Activated T-helper 17 cell treated with anti-CD3 and anti-CD28 coated beads, Interleukin-2, amount 50 U/mL, for 72 hours (primary cell): ENCODE results near the gene ARL11. TPM values are rescaled to one million over a fixed set of nuclear protein-coding genes. Genes with fewer than 3 reads are reported as not detected.

Experiments used
- ATAC-seq: fragments of 150-1000 bp; cut with Tn5 transposase; replicated peaks from 2 replicates; pipeline ENCODE4 v1.10.0; 2021; ENCODE audit warnings: mild to moderate bottlenecking, moderate library complexity
- H3K27ac Mint-ChIP-seq: one replicate; pipeline ENCODE4 v1.8.0; 2022; ENCODE audit warnings: mixed read lengths
- H3K27me3 Mint-ChIP-seq: one replicate; pipeline ENCODE4 v1.8.0; 2022; ENCODE audit warnings: mixed read lengths
- H3K36me3 Mint-ChIP-seq: one replicate; pipeline ENCODE4 v1.8.0; 2022; ENCODE audit warnings: low read depth, mild to moderate bottlenecking, mixed read lengths
- H3K4me1 Mint-ChIP-seq: one replicate; pipeline ENCODE4 v1.8.0; 2022; ENCODE audit warnings: mixed read lengths
- H3K4me3 Mint-ChIP-seq: one replicate; pipeline ENCODE4 v1.8.0; 2022; ENCODE audit warnings: mild to moderate bottlenecking, mixed read lengths
- H3K9me3 Mint-ChIP-seq: one replicate; pipeline ENCODE4 v1.8.0; 2022; ENCODE audit warnings: mixed read lengths
- total RNA-seq, 2 donors: library from RNA; stranded (reverse); gene quantifications; one replicate each; pipeline ENCODE4 v1.2.3, GENCODE V29; 2022

The ARL11 gene
- total RNA-seq, 2 donors from 2014 or later = 0.89 to 1.0 TPM

DNA sequence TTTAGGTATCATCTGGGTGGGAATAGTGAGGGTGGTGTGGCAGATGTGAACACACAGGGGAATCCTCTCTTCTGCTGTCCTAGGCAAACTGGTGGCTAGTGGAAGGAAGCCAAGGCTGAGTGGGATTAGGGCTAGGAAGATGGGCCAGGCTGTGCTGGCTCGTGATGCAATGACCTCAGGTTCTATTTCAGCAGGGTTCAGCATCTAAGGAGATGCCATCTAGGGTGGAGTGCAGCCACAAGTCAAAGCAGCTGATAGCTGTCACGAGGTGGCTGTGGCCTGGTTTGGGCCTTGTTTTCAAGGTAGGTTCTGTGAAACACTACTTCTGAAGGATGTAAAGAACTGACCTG lies 21.6 kb downstream of the ARL11 start:
- no peaks in the 10 kb centered on the region for H3K36me3 Mint-ChIP-seq
- peaks cover 5% of the 10 kb centered on the region for H3K4me1 Mint-ChIP-seq
- H3K9me3 Mint-ChIP-seq = no peaks in the 10 kb centered on the region
- ATAC-seq = no peak
- no peak overlapping the region for H3K27ac Mint-ChIP-seq
- H3K4me3 Mint-ChIP-seq = no peak overlapping the region
- no peaks in the 10 kb centered on the region for H3K27me3 Mint-ChIP-seq

DNA sequence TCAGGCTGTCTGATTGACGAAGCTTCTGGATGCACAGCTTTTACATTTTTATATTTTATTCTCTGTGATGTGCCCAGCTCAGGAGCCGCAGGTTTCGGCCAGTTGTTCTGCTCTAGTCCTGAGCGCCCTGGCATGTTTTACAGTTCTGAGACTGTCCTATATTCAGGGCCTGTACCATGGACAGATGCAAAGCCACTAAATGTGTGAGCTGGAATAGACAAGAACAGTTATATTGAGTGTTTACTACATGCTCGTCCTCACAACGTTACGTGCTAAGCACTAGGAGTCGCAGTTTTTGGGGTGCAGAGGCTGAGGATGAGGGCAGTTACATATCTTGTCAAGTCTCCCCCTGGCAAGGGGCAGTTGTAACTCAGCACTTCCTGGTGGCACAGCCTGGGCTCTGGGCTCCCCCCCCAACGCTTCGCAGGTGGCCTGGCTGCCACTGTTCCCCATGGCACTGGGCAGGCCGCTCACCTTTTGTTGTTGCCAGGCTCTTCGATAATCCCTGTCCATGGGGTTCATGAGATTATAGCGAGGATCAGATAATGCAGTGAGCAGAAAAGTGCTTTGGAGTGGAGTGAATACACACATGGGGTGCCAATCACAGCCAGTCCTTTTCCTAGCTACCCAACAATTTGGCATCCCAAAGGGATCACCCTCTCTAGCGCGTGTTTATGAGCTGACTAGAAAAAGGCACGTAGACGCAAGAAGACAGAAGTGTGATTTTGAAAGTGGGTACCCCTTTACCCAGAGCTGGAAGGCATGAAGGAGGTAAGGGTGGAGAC lies 23.5 kb downstream of the ARL11 start:
- Mint-ChIP-seq H3K27me3 (no peaks in the 10 kb centered on the region), H3K4me3 (no peak overlapping the region), H3K27ac (no peak overlapping the region), H3K36me3 (no peaks in the 10 kb centered on the region), H3K4me1 (no peaks in the 10 kb centered on the region), H3K9me3 (no peaks in the 10 kb centered on the region)
- no peak for ATAC-seq

DNA sequence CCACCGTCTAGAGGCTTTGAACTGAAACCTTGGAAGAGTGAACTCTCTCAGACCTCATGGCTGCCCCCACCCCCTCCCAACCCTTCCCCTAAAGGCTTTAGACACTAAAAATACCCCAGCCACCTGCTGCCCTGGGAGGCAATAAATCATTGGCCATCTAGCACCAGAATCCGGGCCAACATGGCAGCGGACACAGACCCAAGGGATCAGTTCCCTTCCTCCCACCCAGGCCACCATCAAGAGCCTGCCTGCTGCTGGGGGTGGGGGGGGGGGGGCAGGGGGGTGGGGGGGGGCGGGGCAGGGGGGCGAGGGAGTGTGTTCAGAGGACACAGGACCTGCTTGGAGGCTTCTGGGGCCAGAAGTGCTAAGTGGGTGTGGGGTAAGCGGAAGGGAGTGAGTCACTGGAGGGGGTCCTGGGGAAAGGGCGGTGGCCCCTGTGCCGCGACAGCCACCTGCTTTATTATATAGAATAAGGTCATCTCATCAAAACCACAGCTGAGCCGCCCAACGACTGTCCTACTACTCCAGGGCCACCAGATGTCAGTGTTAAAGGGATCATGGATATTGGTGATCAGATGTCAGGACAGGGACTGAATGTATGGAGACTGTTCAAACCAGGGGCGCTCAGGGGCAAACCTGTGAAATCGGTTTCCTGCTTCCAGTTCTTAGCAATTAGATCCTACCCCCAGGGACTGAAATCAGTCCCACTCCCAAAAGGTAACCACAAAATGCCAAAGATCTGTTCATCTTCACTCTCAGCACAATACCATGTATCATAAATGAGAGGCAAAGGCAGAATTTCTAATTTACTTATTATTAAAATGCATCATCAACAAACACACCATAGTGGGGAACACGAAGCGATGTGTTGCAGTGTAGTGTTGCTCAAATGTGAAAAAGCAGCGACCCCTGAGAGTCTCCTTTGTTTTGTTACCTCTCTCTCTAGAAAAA lies 24.3 kb downstream of the ARL11 start:
- H3K9me3 Mint-ChIP-seq = no peaks in the 10 kb centered on the region
- H3K4me1 Mint-ChIP-seq = no peaks in the 10 kb centered on the region
- H3K27me3 Mint-ChIP-seq = no peaks in the 10 kb centered on the region
- no peaks in the 10 kb centered on the region for H3K36me3 Mint-ChIP-seq
- no peak for ATAC-seq
- H3K27ac Mint-ChIP-seq = no peak overlapping the region
- H3K4me3 Mint-ChIP-seq = no peak overlapping the region

DNA sequence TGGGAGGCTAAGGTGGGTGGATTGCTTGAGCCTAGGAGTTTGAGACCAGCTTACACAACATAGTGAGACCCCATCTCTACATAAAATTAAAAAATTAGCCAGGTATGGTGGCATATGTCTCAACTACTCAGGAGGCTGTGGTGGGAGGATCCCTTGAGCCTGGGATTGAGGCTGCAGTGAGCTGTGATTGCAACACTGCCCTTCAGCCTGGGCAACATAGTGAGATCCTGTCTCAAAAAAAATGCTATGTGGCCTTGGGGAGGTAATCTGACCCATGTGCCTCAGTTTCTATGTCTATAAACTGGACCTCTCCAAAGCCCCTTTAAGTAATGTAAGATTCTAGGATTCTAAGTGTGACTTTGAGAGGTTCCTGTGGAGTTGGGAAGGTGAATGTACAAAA lies 25.2 kb downstream of the ARL11 start:
- H3K27me3 Mint-ChIP-seq = no peaks in the 10 kb centered on the region
- H3K4me1 Mint-ChIP-seq = no peaks in the 10 kb centered on the region
- no peak overlapping the region for H3K27ac Mint-ChIP-seq
- no peaks in the 10 kb centered on the region for H3K9me3 Mint-ChIP-seq
- ATAC-seq = no peak
- H3K36me3 Mint-ChIP-seq = no peaks in the 10 kb centered on the region
- no peak overlapping the region for H3K4me3 Mint-ChIP-seq

DNA sequence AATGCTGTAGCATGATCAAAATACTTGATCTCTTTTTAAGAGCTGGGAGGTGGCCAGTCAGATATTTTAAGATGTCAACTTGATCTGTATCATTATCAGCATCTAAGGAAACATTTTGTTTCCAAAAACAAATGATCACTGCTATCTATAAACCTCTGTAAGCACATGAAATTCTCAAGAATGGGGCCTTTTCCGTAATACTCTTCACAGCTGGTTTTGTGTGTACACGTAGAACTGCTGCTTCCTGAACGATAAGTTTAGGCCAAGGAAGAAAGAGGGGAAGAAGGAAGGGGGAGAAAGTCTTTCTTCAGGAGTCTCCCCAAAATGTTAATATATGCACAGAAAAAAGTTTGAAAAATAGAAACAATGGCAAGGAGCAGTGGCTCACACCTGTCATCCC lies 25.7 kb downstream of the ARL11 start:
- no peaks in the 10 kb centered on the region for H3K27me3 Mint-ChIP-seq
- no peaks in the 10 kb centered on the region for H3K9me3 Mint-ChIP-seq
- H3K4me1 Mint-ChIP-seq = no peaks in the 10 kb centered on the region
- ATAC-seq = no peak
- no peak overlapping the region for H3K27ac Mint-ChIP-seq
- no peaks in the 10 kb centered on the region for H3K36me3 Mint-ChIP-seq
- H3K4me3 Mint-ChIP-seq = no peak overlapping the region

DNA sequence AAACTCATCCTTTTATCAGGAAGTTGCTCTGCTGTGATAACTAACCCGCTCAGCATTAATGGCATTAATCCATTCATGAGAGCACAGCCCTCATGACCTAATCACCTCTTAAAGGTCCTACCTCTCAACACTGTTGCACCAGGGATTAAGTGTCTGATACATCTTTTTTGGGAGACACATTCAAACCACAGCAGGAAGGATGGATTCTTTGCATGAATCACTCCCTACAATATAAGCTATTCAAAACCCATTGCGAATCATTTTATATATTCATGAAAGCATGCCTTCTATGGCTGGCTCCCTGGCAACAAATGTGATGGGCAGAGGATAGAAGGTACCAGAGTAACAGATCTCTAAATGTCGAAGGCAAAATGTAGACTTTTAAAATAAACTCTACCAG lies 27.6 kb downstream of the ARL11 start:
- H3K9me3 Mint-ChIP-seq = no peaks in the 10 kb centered on the region
- no peak overlapping the region for H3K4me3 Mint-ChIP-seq
- no peaks in the 10 kb centered on the region for H3K27me3 Mint-ChIP-seq
- no peaks in the 10 kb centered on the region for H3K4me1 Mint-ChIP-seq
- no peak overlapping the region for H3K27ac Mint-ChIP-seq
- no peak for ATAC-seq
- H3K36me3 Mint-ChIP-seq = no peaks in the 10 kb centered on the region

DNA sequence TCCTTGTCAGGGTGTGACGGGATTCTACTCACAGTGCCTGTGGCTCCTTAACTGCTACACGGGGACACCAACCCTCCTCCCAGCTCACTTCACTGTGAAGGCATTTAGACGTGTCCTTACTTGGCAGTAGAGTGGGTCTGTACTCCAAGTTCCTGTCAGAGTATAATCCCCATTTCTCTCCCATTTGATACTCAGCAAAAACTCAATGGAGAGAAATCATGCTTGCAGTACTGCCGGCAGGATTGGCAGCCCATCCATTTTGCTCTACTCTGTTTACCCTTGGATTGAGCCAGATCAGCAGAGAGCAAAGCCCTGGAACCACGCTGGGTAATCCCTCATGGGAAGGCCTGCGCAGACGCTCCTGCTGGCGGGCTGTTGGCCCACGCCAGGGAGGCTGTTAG lies 28.9 kb downstream of the ARL11 start:
- H3K9me3 Mint-ChIP-seq = no peaks in the 10 kb centered on the region
- H3K27ac Mint-ChIP-seq = no peak overlapping the region
- no peaks in the 10 kb centered on the region for H3K4me1 Mint-ChIP-seq
- no peak for ATAC-seq
- H3K27me3 Mint-ChIP-seq = no peaks in the 10 kb centered on the region
- peaks cover 12% of the 10 kb centered on the region for H3K36me3 Mint-ChIP-seq
- H3K4me3 Mint-ChIP-seq = no peak overlapping the region

DNA sequence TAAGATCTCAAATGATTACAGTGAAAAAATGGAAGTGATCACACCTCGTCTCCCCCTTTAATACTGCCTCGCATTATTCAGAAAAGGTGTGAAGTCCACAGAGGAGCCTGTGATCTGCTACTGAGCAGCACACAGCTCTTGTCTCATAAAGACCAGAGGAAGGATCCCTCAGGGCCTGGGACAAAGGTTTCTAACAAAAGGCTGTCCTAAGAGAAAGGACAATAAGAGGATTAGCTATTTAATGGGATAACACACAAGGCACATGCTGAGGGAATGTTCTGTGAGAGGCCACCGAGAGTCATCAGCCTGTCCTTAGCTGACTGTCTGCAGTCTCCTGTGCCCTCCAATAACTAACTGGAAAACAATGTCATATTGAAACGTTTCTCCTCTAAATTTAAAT lies 36.3 kb downstream of the ARL11 start:
- Mint-ChIP-seq H3K36me3 (peaks cover 40% of the 10 kb centered on the region), H3K4me1 (no peaks in the 10 kb centered on the region), H3K27ac (no peak overlapping the region), H3K4me3 (no peak overlapping the region), H3K9me3 (no peaks in the 10 kb centered on the region), H3K27me3 (no peaks in the 10 kb centered on the region)
- no peak for ATAC-seq

DNA sequence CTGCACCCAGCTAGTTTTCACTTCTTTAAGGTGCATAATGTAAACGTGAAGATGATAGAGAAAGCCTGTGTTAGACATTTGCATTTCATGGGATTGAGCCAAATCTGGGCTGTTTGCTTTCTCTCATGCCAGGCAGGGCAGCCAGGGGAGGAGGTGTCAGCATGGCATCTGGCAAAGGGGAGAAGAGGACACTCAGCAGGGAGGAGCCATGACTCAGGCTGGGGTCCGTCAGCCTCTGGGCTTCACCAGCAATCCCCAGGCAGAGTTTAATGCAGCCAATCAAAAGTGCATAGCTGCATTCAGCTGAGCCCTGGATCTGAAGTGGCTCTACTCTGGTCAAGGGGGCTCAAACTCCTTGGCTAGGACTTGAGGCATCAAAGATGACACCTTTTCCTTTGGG lies 39.5 kb downstream of the ARL11 start:
- Mint-ChIP-seq H3K4me3 (no peak overlapping the region), H3K27ac (no peak overlapping the region), H3K4me1 (no peaks in the 10 kb centered on the region), H3K27me3 (no peaks in the 10 kb centered on the region), H3K36me3 (peaks cover 23% of the 10 kb centered on the region), H3K9me3 (no peaks in the 10 kb centered on the region)
- no peak for ATAC-seq

DNA sequence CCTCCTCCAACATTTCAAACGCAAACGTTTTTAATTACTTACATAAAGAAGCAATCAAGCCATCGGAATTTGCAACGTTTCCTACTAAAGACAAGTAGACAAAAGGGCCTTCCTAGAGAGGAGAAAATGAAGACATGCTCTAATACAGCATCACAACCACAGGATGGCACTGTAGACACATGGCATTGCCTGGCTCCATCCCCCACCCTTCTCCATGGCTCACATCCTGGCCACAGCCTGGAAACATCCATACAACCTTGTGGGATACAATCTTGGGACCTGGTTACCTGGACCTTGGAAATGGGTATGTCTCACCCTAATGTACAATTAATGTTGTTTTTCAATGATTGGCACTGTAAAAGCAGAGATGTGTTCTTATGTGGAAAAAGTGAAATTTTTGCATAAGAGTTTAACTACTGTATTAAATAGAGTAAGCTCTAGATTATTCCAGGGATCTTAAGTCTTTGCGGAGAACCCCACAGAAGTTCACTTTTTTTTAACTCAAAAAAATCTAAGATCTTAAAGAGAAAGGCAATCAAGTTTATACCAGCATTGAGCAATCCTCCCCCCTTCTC lies 41.5 kb downstream of the ARL11 start:
- Mint-ChIP-seq H3K27me3 (no peaks in the 10 kb centered on the region), H3K36me3 (peaks cover 22% of the 10 kb centered on the region)
- peak; percentile 69 for ATAC-seq

DNA sequence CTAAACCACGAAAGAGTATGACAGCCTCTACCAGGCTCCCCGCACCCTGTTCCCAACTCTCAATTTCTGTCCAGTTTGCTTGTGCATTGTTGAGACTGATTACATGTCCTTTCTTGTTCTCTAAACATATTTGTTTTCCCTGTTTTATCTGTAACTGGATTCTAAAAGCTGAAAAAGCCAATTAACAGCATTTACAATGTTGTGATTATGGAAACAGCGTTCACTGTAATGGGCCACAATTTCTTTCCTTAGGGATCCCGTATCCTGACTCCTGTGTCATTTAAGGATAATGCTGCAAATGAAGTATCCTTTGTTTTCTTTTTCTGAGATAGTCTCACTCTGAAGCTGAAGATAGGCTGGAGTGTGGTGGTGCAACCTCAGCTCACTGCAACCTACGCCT lies 42.5 kb downstream of the ARL11 start:
- Mint-ChIP-seq H3K4me3 (no peak overlapping the region), H3K27me3 (no peaks in the 10 kb centered on the region), H3K36me3 (peaks cover 19% of the 10 kb centered on the region), H3K9me3 (no peaks in the 10 kb centered on the region), H3K27ac (no peak overlapping the region), H3K4me1 (no peaks in the 10 kb centered on the region)
- ATAC-seq = no peak

More for the DNA sequence above, 41.5 kb downstream of the ARL11 start:
- no peaks in the 10 kb centered on the region for H3K9me3 Mint-ChIP-seq
- no peaks in the 10 kb centered on the region for H3K4me1 Mint-ChIP-seq
- H3K27ac Mint-ChIP-seq = no peak overlapping the region
- no peak overlapping the region for H3K4me3 Mint-ChIP-seq

DNA sequence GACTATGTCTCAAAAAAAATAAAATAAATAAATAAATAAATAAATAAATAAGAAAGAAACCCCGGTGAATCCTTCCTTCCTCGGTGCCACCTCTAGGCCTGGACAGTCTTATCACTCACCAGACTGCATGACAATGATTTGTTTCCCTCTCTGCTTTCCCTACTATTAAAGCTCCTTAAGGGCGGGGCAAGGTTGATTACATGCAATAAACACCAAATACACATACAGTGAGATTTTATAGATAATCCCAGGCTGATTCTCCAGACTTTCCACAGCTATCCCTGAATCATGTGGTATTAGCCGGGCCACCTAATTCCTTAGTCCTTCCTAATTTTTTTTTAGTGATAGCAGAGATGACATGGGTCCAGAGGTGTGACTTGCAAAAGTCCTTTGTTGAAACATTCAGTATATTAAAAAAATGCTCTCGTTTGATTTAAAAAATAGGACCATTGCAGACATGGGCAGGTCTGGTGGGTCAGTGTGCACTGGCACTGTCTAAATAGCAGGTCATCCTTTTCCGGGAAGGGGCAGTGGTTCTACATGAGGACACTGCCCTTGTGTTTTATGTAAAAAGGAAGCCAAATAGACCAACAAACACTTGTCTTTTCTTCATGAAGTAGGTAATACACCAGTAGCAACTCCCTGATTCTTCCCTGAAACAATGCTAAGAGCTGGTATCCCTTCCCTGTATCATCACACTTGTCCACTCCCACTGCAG lies 48.4 kb downstream of the ARL11 start:
- Mint-ChIP-seq H3K4me1 (peaks cover 5% of the 10 kb centered on the region), H3K4me3 (no peak overlapping the region), H3K36me3 (no peaks in the 10 kb centered on the region), H3K27ac (no peak overlapping the region), H3K27me3 (no peaks in the 10 kb centered on the region), H3K9me3 (no peaks in the 10 kb centered on the region)
- no peak for ATAC-seq

DNA sequence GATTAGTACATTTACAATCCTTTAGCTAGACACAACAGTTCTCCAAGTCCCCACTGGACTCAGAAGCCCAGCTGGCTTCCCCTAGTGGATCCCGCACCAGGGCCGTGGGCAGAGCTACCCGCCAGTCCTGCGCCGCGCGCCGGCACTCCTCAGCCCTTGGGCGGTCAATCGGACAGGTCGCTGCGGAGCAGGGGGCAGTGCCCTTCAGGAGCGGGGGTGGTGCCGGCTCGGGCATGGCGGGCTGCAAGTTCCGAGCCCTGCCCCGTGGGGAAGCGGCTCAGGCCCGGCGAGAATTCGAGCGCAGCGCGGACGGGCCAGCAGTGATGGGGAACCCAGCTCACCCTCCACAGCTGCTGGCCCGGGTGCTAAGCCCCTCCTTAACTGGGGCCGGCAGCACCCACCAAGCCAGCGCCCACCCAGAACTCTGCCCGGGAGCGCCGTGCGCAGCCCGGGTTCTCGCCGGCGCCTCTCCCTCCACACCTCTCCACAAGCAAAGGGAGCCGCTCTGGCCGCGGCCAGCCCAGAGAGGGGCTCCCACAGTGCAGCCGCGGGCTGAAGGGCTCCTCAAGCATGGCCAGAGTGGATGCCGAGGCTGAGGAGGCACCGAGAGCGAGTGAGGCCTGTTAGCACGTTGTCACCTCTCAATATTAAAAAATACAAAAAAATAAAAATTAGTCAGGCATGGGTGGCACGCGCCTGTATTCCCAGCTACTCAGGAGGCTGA lies 50.0 kb downstream of the ARL11 start:
- ATAC-seq = no peak

DNA sequence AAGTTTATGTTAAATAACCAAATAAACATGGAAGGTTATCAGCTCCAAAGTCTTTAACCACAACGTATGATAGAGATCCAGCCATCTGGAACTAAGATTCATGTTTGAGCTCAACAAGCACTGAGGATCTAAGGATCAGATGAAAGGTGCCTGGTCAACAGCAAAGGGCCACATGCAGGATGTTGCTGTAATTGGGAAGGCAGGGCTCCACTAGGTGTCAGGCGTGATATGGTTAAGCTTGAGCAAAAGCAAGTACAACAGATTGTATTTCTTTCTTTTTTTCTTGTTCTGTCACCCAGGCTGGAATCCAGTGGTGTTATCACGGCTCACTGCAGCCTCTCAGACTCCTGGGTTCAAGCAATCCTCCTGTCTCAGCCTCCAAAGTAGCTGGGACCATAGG lies 50.9 kb downstream of the ARL11 start:
- ATAC-seq = no peak
- Mint-ChIP-seq H3K27me3 (no peaks in the 10 kb centered on the region), H3K27ac (no peak overlapping the region), H3K9me3 (no peaks in the 10 kb centered on the region), H3K4me3 (no peak overlapping the region), H3K36me3 (peaks cover 6% of the 10 kb centered on the region), H3K4me1 (peaks cover 12% of the 10 kb centered on the region)

More for the DNA sequence above, 50.0 kb downstream of the ARL11 start:
- H3K9me3 Mint-ChIP-seq = no peaks in the 10 kb centered on the region
- no peak overlapping the region for H3K4me3 Mint-ChIP-seq
- no peaks in the 10 kb centered on the region for H3K36me3 Mint-ChIP-seq
- H3K27ac Mint-ChIP-seq = no peak overlapping the region
- no peaks in the 10 kb centered on the region for H3K27me3 Mint-ChIP-seq
- peaks cover 5% of the 10 kb centered on the region for H3K4me1 Mint-ChIP-seq
